ENCODE results near the gene SEL1L3. TPM values are rescaled to one million over a fixed set of nuclear protein-coding genes. Genes with fewer than 3 reads are reported as not detected.

The SEL1L3 gene
- total and polyA plus RNA-seq, 9 of the 15 experiments (the other 6 are each of a cell fraction or from before 2014, with no cell fraction given) = 10.0 to 44.3 (median 21.6) TPM

GRCh38 chr4:25839687-25840086 is 23.1 kb downstream of the SEL1L3 start (continued):
- TF ChIP-seq ARID4B (CRISPR knock-in tag; IDR thresholded peaks at IDR 0.05) = no peak
- TF ChIP-seq FOXJ3 (CRISPR knock-in tag; IDR thresholded peaks at IDR 0.05) = no peak
- no peak for TF ChIP-seq ZNF551 (CRISPR knock-in tag; IDR thresholded peaks at IDR 0.05)
- no peak for TF ChIP-seq JUND (IDR thresholded peaks at IDR 0.05; ENCODE audit: borderline replicate concordance, low read depth, low read length)
- no peak for TF ChIP-seq JUND (tag; IDR thresholded peaks at IDR 0.05; ENCODE audit: borderline replicate concordance, low read depth, low read length)

GRCh38 chr4:25839233-25839632 is 23.6 kb downstream of the SEL1L3 start:
- intact Hi-C loops (cut with micrococcal nuclease) (no loop called here), in situ Hi-C loops (cut with MboI) (no loop called here)
- H4K20me1 ChIP-seq (replicated peaks; ENCODE audit: control insufficient read depth, insufficient read depth, low read length) = peaks cover 18% of the 10 kb centered on the region; the same call in 1 of the 2 replicates
- peaks cover 5 to 12% of the 10 kb centered on the region in 2 experiments; a peak in 3 of 5 replicates for H3K4me1 ChIP-seq (replicated peaks in 1 of 2; ENCODE audit: control insufficient read depth in 2 of 2, insufficient read depth in 2 of 2, low read length in 2 of 2)
- no peaks in the 10 kb centered on the region for H3K9me1 ChIP-seq (ENCODE audit: control insufficient read depth, insufficient read depth, low read length)
- H3K27me3 ChIP-seq (ENCODE audit: control insufficient read depth in 2 of 2, insufficient read depth in 2 of 2, low read length in 2 of 2) = no peaks in the 10 kb centered on the region
- DNase-seq (ENCODE audit: extremely low read depth in 1 of 4, low spot score in 3 of 4) = no peak
- TF ChIP-seq WHSC1 (IDR thresholded peaks at IDR 0.05; ENCODE audit: low read length) (no peak), MEIS2 (IDR thresholded peaks at IDR 0.05; ENCODE audit: partially characterized antibody) (peak; percentile 19)
- H3K79me2 ChIP-seq (ENCODE audit: control insufficient read depth, insufficient read depth, low read length) = 0 out of 3 replicates have a peak, but pooled peaks cover 9% of the 10 kb centered on the region
- BruUV-seq (replicated peaks) = no TSS peak
- ChIA-PET POLR2A (interaction anchor here (1.6 kb wide), 1 partner anchor 11 kb away, joined by 3 read pairs; no protein-coding TSS in a partner anchor), CTCF (ENCODE audit: low intra/inter-chr PET ratio) (no interaction called here)
- no peak overlapping the region for H3K9ac ChIP-seq (ENCODE audit: insufficient read depth in 1 of 2, low read depth in 2 of 2, low read length in 2 of 2)
- FAIRE-seq = no peak
- ATAC-seq = no peak
- H3K4me2 ChIP-seq (ENCODE audit: insufficient read depth, low read length) = no peak overlapping the region
- no peak overlapping the region for H2AFZ ChIP-seq (ENCODE audit: low read depth, low read length)
- WGBS (ENCODE audit: insufficient coverage, low coverage, missing lambda C conversion rate) = 59% methylated on average over 8 of the region's 8 CpGs
- no peaks in the 10 kb centered on the region; the same call in 2 of the 3 replicates for H3K36me3 ChIP-seq (ENCODE audit: control insufficient read depth, insufficient read depth, low read length)
- H3K27ac ChIP-seq (ENCODE audit: extremely low read depth, low read depth, low read length) = no peak overlapping the region
- H3K9me3 ChIP-seq (replicated peaks; ENCODE audit: control insufficient read depth, insufficient read depth, low read depth, low read length) = no peaks in the 10 kb centered on the region
- H3K4me3 ChIP-seq = no peak overlapping the region
